GM21576 (cell line): ENCODE results near the gene MSI2.

ENCODE experiments used
- ATAC-seq: cut with Tn5 transposase; IDR thresholded peaks from one replicate; pipeline ENCODE4 v1.9.1; 2021; ENCODE audit warnings: mild to moderate bottlenecking, moderate library complexity; ENCODE audit not compliant: unreplicated experiment

MSI2 gene

DNA sequence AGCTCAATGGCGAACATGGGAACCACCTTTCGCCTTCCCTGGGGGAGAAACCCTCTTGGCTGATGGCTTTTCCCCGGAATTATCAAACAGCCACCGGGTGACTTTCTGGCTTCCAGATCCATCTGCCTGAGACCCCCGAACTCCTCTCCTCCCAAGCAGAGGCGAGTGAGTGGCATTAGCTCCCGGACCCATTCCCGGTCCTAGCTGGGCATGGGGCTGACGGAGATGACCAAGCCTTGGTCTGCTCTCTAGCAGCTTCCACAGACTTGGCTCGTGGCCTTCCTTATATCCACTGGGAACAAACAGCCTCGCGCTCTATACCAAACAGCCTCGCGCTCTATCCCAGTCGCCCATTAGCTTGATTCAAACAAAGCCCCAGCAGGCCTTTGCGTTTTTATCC is 426.4 kb downstream of the MSI2 start:
- no peak for ATAC-seq

DNA sequence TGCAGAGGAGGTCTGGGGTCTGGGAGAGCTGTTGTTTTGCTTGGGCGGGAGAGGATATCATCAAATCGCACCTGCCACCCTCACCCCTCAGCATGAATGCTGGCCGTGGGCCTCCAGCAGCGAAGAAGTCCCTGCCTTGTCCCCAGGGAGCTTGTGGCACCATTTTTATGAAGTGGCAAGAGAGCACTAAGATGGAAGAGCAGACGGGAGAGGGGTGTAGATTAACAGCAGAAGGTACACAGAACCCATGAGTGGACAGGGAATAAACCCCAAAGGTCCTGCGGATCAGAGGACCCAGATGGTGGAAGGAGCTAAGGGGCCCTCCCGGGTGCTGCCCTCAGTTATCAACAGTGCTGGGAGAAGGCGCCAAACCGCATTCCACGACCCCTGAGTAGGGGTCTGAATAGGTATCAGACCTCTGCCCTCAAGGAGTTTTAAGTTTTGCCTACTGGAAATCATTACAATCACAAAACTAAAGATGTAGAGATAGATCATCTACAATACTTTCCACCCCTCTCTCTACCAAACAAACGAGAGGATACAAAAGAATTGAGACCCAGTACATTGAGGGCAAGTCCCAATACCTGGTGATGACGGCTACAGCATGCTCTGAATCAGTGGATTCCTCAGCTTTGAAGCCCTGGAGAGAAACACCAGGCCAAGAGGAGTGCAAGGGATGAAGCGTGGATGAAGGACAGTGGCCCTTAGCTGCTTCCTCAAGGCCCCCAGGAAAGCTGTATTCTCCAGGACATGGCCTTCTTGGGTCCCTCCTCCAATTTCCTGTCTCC is 428.6 kb downstream of the MSI2 start:
- no peak for ATAC-seq

DNA sequence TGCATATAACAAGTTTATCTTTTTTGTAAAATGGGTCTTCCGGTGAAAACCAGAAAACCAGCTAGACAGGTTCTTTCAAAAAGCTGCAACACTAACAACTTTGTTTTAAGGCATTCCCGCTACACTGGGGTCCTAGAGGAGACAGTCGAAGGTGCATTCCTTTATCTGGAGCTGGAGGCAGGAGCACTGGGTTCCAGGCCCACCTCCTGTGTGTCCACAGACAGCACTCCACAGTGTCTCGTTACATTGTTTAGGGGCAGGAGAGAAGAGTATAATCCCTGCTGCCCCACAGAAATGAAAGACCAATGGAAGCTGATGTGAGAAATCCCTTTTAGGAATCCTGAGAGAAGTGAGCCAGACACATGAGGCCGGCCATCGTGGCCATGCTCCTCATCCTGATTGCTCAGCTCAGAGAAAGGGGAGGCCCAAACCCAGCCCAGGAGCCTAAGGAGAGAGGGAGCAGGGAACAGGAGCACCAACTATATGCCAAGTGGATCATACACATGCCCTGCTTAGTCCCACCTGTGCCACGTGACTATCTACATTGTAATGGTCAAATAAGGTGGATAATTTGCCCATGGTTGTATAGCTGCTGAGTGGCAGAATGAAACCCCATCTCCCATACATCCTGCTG is 429.3 kb downstream of the MSI2 start:
- no peak for ATAC-seq

DNA sequence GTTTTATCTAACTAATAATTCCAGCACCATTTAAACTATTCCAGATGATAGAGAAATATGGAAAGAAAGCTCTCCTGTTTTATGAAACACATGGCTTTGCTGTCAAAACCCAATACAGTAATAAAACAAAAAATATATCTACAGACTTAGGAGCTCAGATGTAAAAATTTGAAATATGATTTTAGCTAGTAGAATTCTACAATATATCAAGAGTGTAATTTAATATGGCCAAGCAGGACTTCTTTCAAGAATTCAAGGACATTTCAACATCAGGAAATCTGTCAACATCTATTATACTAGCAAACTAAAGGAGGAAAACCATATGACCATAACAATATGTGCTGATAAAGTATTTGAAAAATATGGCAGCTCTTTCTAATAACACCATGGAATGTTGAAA is 431.3 kb downstream of the MSI2 start:
- no peak for ATAC-seq

DNA sequence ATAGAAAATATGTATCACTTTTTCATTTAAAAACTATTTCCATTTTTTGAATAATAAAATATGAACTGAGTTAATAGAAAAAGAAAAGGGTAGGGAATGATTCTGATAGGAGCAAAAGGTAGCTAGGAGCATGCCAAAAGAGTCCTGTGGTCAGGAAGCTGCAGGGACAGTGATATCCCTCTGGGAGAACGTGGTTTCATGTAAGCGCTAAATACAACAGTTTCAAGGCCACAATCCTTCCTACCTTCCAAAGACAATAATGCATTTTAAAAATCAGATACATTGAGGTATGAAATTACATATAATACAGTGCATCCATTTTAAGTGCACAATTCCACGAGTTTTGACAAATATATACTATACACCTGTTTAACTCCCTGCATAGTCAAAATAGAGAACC is 432.9 kb downstream of the MSI2 start:
- no peak for ATAC-seq

DNA sequence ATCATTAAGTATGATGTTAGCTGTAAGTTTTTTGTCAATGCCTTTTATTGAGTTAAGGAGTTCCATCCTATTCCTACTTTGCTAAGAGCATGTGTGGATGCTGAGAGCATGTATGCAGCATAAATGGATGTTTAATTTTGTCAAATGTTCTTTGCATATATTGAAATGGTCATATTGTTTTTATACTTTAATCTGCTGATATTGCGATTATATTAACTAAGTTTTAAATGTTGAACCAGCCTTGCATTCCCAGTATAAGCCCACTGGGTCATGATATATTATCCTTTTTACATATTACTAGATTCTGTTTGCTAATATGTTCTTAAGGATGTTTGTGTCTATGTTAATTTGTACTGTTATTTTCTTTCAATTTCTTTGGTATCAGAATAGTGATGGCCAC is 435.6 kb downstream of the MSI2 start:
- no peak for ATAC-seq

DNA sequence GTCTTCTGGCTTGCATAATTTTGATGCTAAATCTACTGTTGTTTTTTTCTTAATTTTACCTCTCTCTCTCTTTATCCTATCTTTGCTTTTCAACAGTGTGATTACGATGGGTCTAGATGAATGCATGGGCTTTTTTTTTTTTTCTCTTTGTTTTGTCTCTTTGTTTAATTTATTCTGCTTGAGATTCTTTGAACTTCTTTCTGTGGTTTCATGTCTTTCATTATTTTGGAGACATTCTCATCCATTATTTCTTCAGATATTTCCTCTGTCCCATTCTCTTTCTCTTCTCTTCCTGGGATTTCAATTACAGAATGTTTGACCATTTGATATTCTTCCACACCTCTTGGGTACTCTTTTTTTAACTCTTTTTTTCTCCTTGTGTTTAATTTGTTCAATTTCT is 436.4 kb downstream of the MSI2 start:
- ATAC-seq = no peak

DNA sequence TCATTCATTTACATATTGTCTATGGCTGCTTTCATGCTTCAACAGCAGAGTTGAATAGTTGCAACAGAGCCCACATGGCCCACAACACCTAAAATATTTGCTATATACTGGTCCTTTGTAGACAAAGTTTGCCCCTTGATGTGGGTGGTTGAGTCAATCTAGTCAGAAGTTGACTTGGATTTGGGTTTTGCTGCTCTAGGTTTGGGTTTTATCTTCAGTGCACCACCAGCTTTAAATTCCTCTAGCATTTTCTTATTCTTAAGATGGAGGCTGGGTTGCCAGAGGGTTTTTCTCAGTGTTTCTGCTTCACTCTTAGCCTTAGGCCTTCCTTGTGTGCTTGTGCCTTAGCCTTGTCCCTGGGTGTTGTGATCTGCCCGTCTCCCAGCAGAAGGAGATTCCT is 437.7 kb downstream of the MSI2 start:
- ATAC-seq = no peak

DNA sequence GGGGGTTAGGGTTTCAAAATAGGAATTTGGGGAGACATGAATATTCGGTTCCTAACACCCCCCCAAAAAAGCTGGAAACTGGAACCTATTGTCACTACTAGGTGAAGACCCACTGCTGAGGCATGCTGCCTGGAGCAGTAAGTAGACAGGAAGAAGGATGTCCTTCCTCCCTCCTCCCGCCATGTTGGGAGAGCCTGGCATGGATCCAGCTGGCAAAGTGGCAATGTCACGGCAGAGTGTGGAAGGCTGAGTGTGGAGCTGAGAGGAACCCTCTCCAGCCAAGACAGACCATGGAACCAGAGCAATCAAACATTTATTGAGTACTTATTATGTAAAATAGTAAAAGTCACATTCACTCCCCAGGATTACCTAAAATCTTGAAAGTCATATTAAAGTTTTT is 439.7 kb downstream of the MSI2 start:
- ATAC-seq = no peak

DNA sequence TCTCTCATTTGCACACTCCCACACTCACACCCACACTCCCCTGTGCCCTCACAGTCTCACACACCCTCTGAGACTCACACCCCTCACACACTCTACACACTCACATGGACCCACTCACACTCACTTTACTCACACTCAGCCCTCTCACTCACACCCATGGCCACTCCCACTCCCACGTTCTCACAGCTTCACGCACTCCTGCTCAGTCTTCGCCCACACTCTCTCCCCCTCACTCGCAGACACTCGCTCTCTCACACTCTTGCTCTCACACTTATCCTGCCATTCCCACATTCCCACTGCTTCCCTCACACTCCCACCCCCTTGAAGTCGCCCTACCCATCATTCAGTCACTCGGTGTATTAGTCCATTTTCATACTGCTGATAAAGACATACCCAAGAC is 440.9 kb downstream of the MSI2 start:
- ATAC-seq = no peak

DNA sequence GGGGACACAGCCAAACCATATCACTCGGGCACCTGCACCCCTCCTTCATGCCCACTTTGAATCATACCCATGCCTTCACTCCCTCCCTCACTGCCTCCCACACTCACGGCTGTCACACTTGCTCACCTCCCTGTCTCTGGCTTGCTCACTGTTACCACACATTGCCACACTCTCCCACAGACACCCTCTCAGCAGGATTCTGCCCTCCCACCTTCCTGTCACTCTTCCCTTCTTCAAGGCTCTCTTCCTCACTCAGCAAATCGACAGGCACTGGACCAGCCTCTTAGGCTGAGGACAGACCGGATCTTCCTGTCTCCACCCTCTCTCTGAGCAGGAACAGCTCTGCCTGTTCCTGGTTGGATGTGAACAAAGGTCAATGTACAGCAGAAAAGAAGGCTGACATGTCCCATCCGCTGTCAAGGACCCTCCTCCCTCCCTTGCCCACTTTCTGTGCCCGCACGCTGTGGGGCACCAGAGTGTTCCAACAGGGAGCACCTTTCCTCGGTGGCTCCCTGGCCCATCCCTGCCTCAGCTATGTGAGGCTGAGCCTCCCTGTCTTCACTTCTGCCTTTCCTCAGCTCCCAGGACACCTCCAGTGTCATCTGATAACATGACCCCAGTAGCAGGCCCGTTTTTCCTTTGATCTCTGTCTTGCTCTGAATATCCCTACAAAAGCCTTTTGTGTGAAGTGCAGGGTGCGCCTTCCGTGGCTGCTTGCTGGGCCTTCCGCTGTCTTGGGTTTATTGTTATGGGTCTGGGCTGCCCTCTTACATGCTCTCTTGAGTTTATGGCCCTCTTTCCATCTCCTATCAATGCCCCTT is 441.8 kb downstream of the MSI2 start:
- no peak for ATAC-seq

DNA sequence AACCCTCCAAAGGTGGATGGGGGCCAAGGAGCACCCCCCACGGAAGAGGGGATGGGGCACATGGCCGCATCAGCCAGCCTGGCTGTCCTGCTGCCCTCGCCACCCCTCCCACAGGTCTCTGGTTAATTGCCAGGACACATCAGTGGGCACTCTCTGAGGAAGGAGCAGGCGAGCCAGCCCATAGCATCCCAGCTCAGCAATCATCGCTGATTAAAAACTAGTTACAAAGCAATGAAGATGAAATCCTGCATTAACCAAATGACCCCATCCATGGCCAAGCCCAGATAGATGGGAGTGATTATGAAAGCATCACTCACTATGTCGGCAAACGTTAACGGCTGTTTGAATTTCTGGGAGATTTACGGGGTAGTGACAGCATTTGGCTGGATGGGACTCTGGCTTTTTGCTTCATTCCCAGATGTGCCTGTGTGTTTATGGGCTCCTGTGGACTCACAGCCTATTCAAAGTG is 443.5 kb downstream of the MSI2 start:
- no peak for ATAC-seq

DNA sequence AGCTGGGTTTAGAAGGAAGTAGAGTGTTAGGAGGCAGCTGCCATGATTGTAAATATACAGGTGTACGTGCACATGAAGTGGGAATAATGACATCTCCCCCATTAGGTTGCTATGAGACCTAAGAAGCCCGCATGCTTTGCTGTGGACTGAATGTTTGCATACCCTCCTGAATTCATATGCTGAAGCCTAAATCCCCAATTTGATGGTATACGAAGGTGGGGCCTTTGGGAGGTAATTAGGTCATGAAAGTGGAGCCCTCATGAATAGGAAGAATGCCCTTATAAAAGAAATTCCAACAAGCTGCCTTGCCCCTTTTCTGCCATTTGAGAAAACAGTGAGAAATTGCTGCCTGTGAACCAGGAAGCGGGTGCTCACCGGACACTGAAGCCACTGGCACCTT is 444.8 kb downstream of the MSI2 start:
- ATAC-seq = no peak

DNA sequence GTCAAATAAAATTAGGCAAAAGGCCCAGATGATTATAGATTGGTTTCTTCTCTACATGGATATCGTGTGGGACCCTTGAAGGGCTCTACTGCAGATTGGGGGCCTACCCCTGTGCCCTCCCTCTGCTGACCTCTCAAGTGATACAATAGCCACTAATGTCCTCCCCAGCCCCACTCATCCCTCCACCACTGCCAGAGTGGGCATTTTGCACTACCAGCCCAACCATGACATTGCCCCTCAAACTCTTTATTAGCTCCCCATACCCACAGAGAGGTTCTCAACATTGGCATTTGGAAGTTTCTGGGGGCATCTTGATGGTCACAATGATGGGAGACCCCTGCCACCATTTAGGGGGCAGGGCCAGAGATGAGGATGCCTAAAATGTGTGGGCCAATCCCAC is 446.9 kb downstream of the MSI2 start:
- ATAC-seq = no peak

DNA sequence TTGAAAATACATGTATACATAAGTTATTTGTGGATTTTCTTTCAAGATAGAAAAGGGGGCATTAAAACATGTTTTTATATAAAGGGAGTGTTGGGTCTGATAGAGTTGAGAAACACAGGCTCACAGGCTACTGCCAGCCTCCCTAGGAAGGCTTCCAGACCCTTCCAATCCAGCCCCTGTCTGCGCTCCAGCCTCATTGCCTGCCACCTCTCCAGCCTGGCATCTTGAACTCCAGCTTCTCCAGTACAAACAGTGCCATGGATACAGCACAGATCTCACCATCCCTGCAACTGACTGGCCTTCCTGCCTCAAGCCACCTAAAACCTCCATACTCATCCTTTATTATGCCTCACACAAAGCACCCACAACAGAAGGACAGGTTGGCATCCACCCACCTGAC is 448.1 kb downstream of the MSI2 start:
- ATAC-seq = no peak

DNA sequence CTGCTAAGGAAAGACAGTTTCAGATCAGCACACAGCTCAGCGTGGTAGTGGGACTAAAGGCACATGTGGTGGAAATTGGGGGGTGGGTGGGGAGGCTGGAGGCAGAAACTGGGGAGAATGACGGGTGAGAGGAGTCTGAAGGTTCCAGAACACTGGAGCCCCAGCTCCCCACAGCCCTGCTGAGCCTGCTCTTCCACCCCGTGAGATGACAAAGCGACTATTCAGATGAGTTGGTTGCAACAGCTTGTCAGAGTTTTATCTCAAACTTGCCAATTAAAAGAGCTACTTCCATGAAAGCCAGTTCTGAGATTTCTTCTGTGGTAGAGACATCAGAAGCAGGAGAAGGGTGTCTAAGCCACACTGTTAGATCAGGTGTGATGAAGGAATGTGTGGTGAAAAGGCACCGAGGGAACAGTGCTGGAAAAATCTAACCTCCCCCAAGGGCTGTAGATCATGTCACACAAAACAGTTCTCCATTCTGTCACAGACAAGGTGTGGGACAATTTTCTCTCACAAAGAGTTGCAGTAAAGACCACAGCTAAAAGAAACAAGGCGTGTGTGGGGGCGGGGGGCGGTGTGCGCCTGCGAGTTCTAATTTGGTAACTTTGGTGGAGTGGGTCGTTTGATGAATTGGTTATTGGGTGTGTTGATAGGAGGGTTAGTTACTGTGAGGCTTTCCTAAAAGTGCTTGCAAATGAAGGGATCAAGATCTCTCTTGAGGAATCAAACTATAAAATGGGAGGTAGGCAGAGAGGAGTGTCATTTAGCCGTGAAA is 449.8 kb downstream of the MSI2 start:
- no peak for ATAC-seq

DNA sequence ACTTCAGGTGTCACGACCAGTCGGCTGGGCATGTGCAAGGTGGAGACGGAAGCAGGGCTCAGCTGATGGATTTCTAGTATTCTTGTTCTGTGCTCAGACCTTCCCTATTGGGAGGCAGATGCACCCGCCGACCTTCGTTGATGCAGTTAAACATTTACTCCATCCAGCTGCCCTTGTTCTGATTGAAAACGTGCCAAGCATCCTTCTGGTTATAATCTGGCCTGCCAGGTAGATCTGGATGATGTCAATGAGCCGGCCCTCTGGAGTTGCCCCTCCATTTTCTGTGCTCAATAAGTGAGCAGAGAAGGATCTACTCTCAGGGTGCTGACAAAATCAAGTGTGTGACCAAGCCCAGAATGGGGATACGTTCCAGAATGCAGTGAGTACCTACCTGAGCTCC is 450.4 kb downstream of the MSI2 start:
- ATAC-seq = no peak

DNA sequence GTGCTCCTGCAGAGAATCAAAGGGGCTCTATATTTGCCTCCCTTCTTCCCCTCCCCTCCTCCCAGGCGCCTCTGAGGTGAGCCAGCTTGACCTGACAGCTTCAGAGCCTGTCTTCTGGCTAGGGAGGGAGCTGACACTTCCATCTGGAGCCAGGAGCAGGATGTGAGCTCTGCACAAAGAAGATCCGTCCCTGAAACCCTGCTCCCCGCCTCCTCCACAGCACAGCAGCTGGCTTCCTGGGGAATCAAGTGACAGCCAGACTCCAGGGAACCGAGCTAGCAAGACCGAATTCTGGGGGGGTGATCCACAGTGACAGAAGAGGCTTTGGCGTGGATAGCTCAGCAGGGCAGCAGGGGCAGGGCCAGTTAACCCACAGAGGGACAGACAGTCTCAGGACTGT is 451.6 kb downstream of the MSI2 start:
- no peak for ATAC-seq

DNA sequence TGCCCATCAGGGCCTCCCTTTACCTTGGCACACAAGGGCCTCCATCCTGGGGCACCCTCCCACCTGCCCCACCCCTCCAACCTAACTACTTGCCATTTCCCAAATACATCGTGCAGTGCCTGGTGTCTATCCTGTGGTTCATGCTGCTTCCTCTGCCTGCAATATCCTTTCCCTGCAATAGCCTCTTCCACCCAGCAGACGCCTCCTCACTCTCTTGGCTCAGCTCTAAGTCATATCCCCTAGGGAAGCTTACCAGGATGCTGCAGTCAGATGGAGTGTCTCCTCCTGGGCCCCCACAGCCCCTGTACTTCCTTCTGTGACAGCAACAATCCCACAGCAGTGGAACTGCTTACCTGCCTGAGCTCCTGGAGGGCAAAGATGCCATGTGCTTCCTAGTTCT is 452.1 kb downstream of the MSI2 start:
- no peak for ATAC-seq

DNA sequence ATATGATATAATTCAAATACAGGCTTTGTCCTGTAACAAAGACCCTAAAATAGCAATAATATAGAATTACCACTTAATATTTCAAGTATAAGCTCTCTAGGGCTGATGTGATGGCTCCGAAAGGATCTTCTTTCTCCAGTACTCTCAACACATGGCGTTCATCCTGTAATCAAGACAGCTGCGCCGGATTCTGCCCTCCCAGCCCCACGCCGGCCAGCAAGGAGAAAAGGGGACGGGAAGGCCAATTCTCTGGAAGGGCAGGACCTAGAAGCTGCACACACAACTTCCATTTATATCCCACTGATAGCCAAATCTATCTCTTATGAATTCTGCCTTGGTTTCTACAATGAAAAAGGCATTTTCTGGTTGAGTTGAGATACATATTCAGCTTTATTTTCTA is 456.8 kb downstream of the MSI2 start:
- no peak for ATAC-seq

DNA sequence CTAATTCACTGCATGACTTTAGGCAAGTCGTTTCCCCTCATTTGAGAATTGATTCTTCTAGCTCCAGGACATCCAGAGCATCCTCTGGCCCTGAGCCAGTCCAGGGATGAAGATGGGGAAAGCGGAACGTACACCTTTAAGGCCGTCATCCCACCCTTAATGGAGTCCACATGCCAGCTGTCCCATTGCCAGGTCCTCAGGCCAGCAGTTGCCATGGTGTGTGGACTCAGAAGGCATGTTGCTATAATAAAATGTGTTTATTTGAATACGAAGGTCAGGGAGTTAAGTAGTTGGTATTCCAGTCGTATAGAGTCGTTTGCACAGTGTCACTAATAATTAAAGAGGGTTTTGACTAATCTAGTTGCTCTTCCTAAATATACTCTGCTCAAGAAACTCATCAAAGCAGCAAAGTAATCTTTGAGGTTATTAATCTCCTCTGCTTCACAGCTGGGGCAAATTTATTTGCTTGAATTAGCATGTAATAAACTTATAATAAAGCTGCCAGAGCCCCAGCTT is 458.4 kb downstream of the MSI2 start:
- no peak for ATAC-seq
